T-cell (primary cell): Measurements from ENCODE around the gene CYSRT1. TPM values are rescaled to one million over a fixed set of nuclear protein-coding genes. Genes with fewer than 3 reads are reported as not detected.
A peak's percentile ranks its signal among the peaks of the same experiment; 100 is the strongest.

Experiments
- ATAC-seq, 4 experiments: fragments of 200-7000 bp in 3 of 4; fragments of 150-1000 bp in 1 of 4; cut with Tn5 transposase; replicated peaks in 1 of 4; 1 replicate in 3 of 4; 2 replicates in 1 of 4; pipeline ENCODE4 v1.10.0; 2021; ENCODE audit warnings: moderate library complexity in 3 of 4, mild to moderate bottlenecking in 2 of 4, moderate number of reproducible peaks in 1 of 4
- CTCF ChIA-PET, 2 donors: fragments of 300-600 bp; sonication (Branson Sonifier 250); formaldehyde crosslinking; loops; one replicate each; lab custom pipeline; 2022; ENCODE audit warnings: antibody characterized with exemption in 2 of 2; lab: Charles Lee
- POLR2A ChIA-PET, 2 donors: fragments of 300-600 bp; sonication (Branson Sonifier 250); formaldehyde crosslinking; loops; one replicate each; lab custom pipeline; 2022; ENCODE audit warnings: antibody characterized with exemption in 2 of 2; lab: Charles Lee
- DNase-seq, 35 experiments: peaks; one replicate each; pipeline versions ENCODE4 v3.0.0 to v3.0.0-alpha.2; 2013 to 2023
- H3K27ac ChIP-seq: one replicate; pipeline ENCODE4 v1.5.1; 2013; ENCODE audit warnings: low read length
- H3K27me3 ChIP-seq, 2 experiments: replicated peaks in 1 of 2; 1 replicate in 1 of 2; 2 replicates in 1 of 2; pipeline versions ENCODE4 v1.6.1 to v1.7.0; 2013; ENCODE audit warnings: low read length in 1 of 2, mixed read lengths in 1 of 2; ENCODE audit not compliant: control insufficient read depth in 2 of 2, insufficient read depth in 2 of 2; ENCODE audit errors: extremely low read depth in 1 of 2
- H3K36me3 ChIP-seq, 2 donors: 1 replicate in 1 of 2; 2 replicates in 1 of 2; pipeline versions ENCODE4 v1.6.1 to v1.7.0; 2013; ENCODE audit warnings: low read length in 1 of 2; ENCODE audit not compliant: control insufficient read depth in 2 of 2, insufficient read depth in 1 of 2; ENCODE audit errors: extremely low read depth in 1 of 2
- H3K4me1 ChIP-seq, 2 experiments: 1 replicate in 1 of 2; 2 replicates in 1 of 2; pipeline versions ENCODE4 v1.6.1 to v1.7.0; 2013; ENCODE audit warnings: low read length in 2 of 2, mixed read lengths in 1 of 2; ENCODE audit not compliant: insufficient read depth in 2 of 2, control insufficient read depth in 1 of 2; ENCODE audit errors: extremely low read depth in 1 of 2
- H3K4me3 ChIP-seq, 2 donors: 1 replicate in 1 of 2; 2 replicates in 1 of 2; pipeline versions ENCODE4 v1.5.1 to v1.7.0; 2013; ENCODE audit warnings: mild to moderate bottlenecking in 2 of 2, low read length in 1 of 2, moderate library complexity in 1 of 2; ENCODE audit not compliant: control insufficient read depth in 1 of 2; ENCODE audit errors: extremely low read depth in 1 of 2
- H3K9me3 ChIP-seq: 2 replicates; pipeline ENCODE4 v1.7.0; 2013
- H3K27ac Mint-ChIP-seq, 2 donors: one replicate each; pipeline ENCODE4 v1.8.0; 2020 to 2021; ENCODE audit warnings: mild to moderate bottlenecking in 2 of 2, mixed read lengths in 2 of 2
- H3K27me3 Mint-ChIP-seq, 2 donors: one replicate each; pipeline ENCODE4 v1.8.0; 2021 to 2022; ENCODE audit warnings: mixed read lengths in 2 of 2
- H3K36me3 Mint-ChIP-seq: one replicate; pipeline ENCODE4 v1.8.0; 2021; ENCODE audit warnings: mixed read lengths
- H3K4me1 Mint-ChIP-seq, 3 donors: one replicate each; pipeline ENCODE4 v1.8.0; 2020 to 2022; ENCODE audit warnings: mixed read lengths in 3 of 3, mild to moderate bottlenecking in 1 of 3
- H3K4me3 Mint-ChIP-seq, 3 donors: one replicate each; pipeline ENCODE4 v1.8.0; 2020 to 2022; ENCODE audit warnings: mild to moderate bottlenecking in 3 of 3, mixed read lengths in 3 of 3, moderate library complexity in 3 of 3
- H3K9me3 Mint-ChIP-seq, 3 donors: one replicate each; pipeline ENCODE4 v1.8.0; 2020 to 2022; ENCODE audit warnings: mixed read lengths in 3 of 3
- WGBS: methylation state at CpG from one replicate; pipeline ENCODE4 v1.1.5; 2013; ENCODE audit warnings: missing lambda C conversion rate; ENCODE audit not compliant: insufficient coverage; 5-methylcytosine and 5-hydroxymethylcytosine counted together
- total RNA-seq, 35 experiments: library from RNA in 6 of 35; stranded (reverse) in 6 of 35; fragments of 120-200 nt in 1 of 35; gene quantifications; one replicate each; pipeline versions ENCODE4 v1.2.1 to v1.2.4 and lab custom pipeline; 2013 to 2026

Gene CYSRT1
- total RNA-seq, 5 donors from 2014 or later (not counting 1 experiment from before 2014, with no cell fraction given) = 0.32 to 0.58 (median 0.45) TPM; not detected in 1

- peak; percentile 48 to 89 (median 74) for DNase-seq
- POLR2A ChIA-PET = no interaction called here
- Histone ChIP-seq H3K9me3 (no peaks in the 10 kb centered on the region), H3K4me3 (no peak within 1 kb of the TSS), H3K36me3 (no peaks in the 10 kb centered on the region), H3K4me1 (peaks cover 2 to 32% of the 10 kb centered on the region in 2 experiments), H3K27ac (no peak within 1 kb of the TSS), H3K27me3 (peaks cover 0 to 57% of the 10 kb centered on the region in 2 experiments)
- CTCF ChIA-PET = interaction anchor here in 1 of 2 donors (0.7 to 2.5 kb wide), 3 partner anchors 12 to 181 kb away, joined by 3 to 8 read pairs (median 7); no protein-coding TSS in a partner anchor
- Mint-ChIP-seq H3K9me3 (no peaks in the 10 kb centered on the region), H3K36me3 (no peaks in the 10 kb centered on the region), H3K4me3 (no peak within 1 kb of the TSS), H3K4me1 (peaks cover 6 to 8% (median 7%) of the 10 kb centered on the region in 3 donors), H3K27me3 (peaks cover 4 to 12% of the 10 kb centered on the region in 2 donors), H3K27ac (no peak within 1 kb of the TSS)
- 52% methylated on average over 24 of the region's 25 CpGs for WGBS
- ATAC-seq = peak; percentile 28 to 44 (median 32)
Measured at GRCh38 chr9:137227054-137227852, 2.3 kb downstream of the CYSRT1 start, which contains the start of gene RNF224. TSS of gene RNF224 (plus strand) at chr9:137227502. CDS start at chr9:137228336, 834 bp downstream.

DNA sequence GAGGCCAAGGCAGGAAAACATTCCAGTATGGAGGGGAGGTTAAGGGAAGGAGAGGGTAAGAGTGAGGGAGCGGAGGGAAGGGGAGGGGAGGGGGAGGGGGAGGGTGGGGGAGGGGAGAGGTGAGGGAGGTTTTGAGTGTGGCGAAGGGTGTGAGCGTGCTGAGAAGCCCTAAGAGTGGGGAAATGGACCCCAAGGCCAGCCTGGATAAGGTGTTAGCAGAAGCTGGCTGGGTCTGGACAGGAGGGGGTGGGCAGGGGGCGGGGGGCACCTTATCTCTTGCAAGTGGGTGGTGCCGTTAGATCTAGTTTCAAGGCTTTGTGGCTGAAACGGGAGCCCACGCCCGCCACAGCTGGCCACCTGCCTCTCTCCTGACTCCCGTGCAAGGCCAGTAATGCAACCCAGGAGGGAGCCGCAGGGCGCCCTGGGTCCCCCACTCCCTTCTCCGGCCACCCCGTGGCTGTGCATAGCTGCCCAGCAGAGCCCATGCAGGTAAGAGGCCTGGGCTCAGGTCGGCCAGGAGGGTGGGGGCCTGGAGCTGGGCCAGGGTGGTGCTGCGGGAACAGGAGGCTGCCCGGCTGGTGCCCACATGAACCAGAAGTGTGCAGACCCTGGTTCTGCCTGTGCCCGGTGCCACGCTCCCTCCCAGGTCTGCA is 3.0 kb downstream of the CYSRT1 start:
- DNase-seq (no peak), ATAC-seq (no peak)
- H3K27ac ChIP-seq = no peak overlapping the region
- CTCF ChIA-PET = interaction anchor here in 1 of 2 donors (1.7 to 2.5 kb wide), 2 partner anchors 132 to 181 kb away, joined by 7 to 8 read pairs; no protein-coding TSS in a partner anchor
- POLR2A ChIA-PET = no interaction called here
- no peaks in the 10 kb centered on the region for H3K36me3 ChIP-seq
- 41% methylated on average over 14 of the region's 18 CpGs for WGBS
- Mint-ChIP-seq H3K36me3 (no peaks in the 10 kb centered on the region), H3K4me1 (peaks cover 6% of the 10 kb centered on the region in 3 donors), H3K4me3 (no peak overlapping the region), H3K9me3 (no peaks in the 10 kb centered on the region), H3K27me3 (peaks cover 4 to 12% of the 10 kb centered on the region in 2 donors), H3K27ac (no peak overlapping the region)
- peaks cover 0 to 24% of the 10 kb centered on the region in 2 experiments for H3K4me1 ChIP-seq
- H3K4me3 ChIP-seq = no peak overlapping the region
- no peaks in the 10 kb centered on the region for H3K9me3 ChIP-seq
- H3K27me3 ChIP-seq = peaks cover 0 to 62% of the 10 kb centered on the region in 2 experiments

GRCh38 chr9:137228506-137228967 is 3.6 kb downstream of the CYSRT1 start:
- Mint-ChIP-seq H3K9me3 (no peaks in the 10 kb centered on the region), H3K4me1 (peaks cover 4 to 6% (median 5%) of the 10 kb centered on the region in 3 donors), H3K4me3 (no peak overlapping the region), H3K36me3 (no peaks in the 10 kb centered on the region), H3K27me3 (peaks cover 4 to 12% of the 10 kb centered on the region in 2 donors), H3K27ac (no peak overlapping the region)
- Histone ChIP-seq H3K4me3 (no peak overlapping the region), H3K9me3 (no peaks in the 10 kb centered on the region), H3K27ac (no peak overlapping the region), H3K4me1 (peaks cover 0 to 20% of the 10 kb centered on the region in 2 experiments), H3K27me3 (peaks cover 0 to 67% of the 10 kb centered on the region in 2 experiments), H3K36me3 (no peaks in the 10 kb centered on the region)
- CTCF ChIA-PET = interaction anchor here in 1 of 2 donors (1.7 kb wide), 1 partner anchor 133 kb away, joined by 8 read pairs; no protein-coding TSS in a partner anchor
- DNase-seq (no peak), ATAC-seq (no peak)
- WGBS = 75% methylated on average over 24 of the region's 29 CpGs
- POLR2A ChIA-PET = no interaction called here

- no peak for DNase-seq
- Histone ChIP-seq H3K4me1 (peaks cover 0 to 13% of the 10 kb centered on the region in 2 experiments), H3K27ac (no peak overlapping the region), H3K9me3 (no peaks in the 10 kb centered on the region), H3K36me3 (no peaks in the 10 kb centered on the region), H3K4me3 (no peak overlapping the region), H3K27me3 (peaks cover 0 to 67% of the 10 kb centered on the region in 2 experiments)
- Mint-ChIP-seq H3K27ac (no peak overlapping the region), H3K36me3 (no peaks in the 10 kb centered on the region), H3K4me1 (peaks cover 2 to 6% (median 4%) of the 10 kb centered on the region in 3 donors), H3K4me3 (no peak overlapping the region), H3K9me3 (no peaks in the 10 kb centered on the region), H3K27me3 (peaks cover 4 to 12% of the 10 kb centered on the region in 2 donors)
- whole genome bisulfite sequencing = 83% methylated on average over 24 of the region's 27 CpGs
- CTCF ChIA-PET = no interaction called here
- ATAC-seq = no peak
- POLR2A ChIA-PET = no interaction called here
Measured at GRCh38 chr9:137228968-137229896, 4.3 kb downstream of the CYSRT1 start.

DNA sequence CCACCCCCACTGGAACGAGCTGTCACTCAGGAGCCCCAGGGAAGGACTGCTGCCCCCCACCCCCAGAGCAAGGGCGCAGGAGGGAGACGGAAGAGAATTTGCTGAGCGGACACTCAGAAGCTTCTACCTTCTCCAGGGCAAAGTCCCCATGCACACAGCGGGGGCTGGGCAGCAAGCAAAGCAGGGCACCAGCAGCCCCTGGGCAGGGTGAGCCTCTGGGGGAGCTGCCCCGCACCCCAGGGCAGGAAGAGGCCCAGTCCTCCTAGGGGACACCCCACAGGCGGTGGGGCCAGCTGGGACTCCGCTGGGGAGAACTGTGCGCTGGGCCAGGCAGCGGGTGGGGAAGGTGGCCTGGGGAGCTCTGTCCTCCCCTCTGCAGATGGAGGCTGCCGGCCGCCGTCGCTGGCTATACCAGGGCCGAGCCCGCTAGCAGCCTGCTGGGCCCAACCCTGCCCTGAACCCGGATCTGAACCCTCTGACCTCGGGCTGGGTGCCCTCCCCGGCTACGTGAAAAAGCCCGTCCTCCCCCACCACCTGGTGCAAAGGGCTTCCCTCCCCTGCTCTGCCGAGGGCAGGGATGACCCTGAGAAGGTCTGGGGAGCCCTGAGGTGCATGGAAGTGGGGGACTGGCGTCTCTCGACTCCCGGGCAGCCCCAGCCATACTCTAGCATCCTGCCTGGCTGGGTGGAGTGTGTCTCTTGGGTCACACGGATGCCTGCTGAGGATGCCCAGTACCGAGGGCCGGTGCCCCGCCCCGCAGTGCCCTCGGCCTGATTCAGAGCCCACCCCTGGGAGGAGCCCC is 5.1 kb downstream of the CYSRT1 start:
- WGBS = 73% methylated on average over 24 of the region's 31 CpGs
- peaks cover 0 to 75% of the 10 kb centered on the region in 2 experiments for H3K27me3 ChIP-seq
- H3K4me3 ChIP-seq = no peak overlapping the region
- H3K27ac Mint-ChIP-seq = no peak overlapping the region
- ATAC-seq (no peak), DNase-seq (no peak)
- H3K27me3 Mint-ChIP-seq = peaks cover 4 to 16% of the 10 kb centered on the region in 2 donors
- no peaks in the 10 kb centered on the region for H3K36me3 Mint-ChIP-seq
- no peaks in the 10 kb centered on the region for H3K9me3 ChIP-seq
- H3K9me3 Mint-ChIP-seq = no peaks in the 10 kb centered on the region
- no peaks in the 10 kb centered on the region for H3K36me3 ChIP-seq
- H3K4me3 Mint-ChIP-seq = no peak overlapping the region
- peaks cover 0 to 8% of the 10 kb centered on the region in 2 experiments for H3K4me1 ChIP-seq
- ChIA-PET POLR2A (no interaction called here), CTCF (no interaction called here)
- H3K27ac ChIP-seq = no peak overlapping the region
- H3K4me1 Mint-ChIP-seq = peaks cover 2 to 7% (median 6%) of the 10 kb centered on the region in 3 donors
